ENCODE data around the gene AGAP1.

The AGAP1 gene

DNA sequence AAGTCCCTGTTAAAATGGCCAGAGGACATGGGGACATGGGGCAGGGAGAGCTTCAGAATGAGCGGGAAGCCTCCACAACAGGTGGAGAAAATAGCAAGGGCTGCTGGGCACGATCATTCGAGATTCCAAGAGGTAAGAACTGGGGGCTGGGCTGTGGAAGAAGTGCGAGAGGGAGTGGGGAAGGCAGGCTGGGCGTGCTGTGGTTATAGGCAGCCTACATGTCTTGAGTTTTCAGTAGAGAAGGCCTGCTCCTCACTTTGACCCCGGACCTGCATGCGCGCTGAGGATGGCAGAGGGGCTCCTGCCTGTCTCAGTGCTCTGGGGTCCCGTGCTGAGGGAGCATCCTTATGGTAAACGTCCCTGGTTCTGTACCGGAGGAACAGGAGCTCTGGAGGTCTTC lies 115.5 kb downstream of the AGAP1 start:
- DNase-seq (ENCODE audit: low read depth in 2 of 2) = no peak

- no peak for DNase-seq (ENCODE audit: low read depth in 2 of 2)
Observed at GRCh38 chr2:235609746-235610145, 115.9 kb downstream of the AGAP1 start.

GRCh38 chr2:235610696-235611257 lies 116.9 kb downstream of the AGAP1 start:
- DNase-seq (ENCODE audit: low read depth in 2 of 2) = no peak

GRCh38 chr2:235611349-235611748 lies 117.5 kb downstream of the AGAP1 start:
- no peak for DNase-seq (ENCODE audit: low read depth in 2 of 2)

- DNase-seq (ENCODE audit: low read depth in 2 of 2) = no peak
Observed at GRCh38 chr2:235611756-235612155, 117.9 kb downstream of the AGAP1 start.

DNA sequence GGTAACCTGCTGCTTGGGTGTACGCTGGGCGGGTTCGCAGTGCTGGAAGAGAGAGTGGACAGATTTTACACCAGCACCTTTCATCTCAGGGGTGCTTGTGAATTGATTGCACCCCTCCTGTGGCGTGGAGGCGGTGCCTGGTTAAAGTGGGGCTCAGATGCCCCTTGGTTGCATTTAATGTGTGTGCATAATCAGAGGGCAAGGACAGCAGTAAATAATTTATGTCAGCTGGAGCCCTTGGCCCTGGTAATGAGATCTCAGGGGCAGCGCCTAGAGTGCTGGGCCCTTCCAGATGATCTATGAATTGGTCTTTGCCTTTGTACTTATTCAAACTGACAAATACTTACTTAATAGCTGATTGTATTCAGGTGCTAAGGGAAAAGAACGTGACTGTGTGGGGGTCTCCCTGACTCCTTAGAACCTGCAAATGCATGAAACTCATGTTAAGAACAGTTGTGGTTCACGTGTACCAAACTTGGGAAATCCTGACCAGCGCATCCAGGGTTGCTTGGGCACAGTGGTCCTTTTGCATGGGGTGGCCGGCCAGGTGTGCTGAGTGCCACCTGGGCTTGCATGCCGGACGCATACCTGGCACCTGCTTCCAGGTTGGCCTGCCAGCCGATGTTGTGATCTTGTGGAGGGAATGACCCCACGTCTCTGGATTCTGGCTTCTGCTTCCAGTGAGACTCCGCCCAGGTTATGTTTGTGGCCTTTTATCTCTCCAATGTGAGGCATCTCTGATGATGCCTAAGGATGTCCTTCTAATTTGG lies 118.5 kb downstream of the AGAP1 start:
- no peak for DNase-seq (ENCODE audit: low read depth in 2 of 2)

DNA sequence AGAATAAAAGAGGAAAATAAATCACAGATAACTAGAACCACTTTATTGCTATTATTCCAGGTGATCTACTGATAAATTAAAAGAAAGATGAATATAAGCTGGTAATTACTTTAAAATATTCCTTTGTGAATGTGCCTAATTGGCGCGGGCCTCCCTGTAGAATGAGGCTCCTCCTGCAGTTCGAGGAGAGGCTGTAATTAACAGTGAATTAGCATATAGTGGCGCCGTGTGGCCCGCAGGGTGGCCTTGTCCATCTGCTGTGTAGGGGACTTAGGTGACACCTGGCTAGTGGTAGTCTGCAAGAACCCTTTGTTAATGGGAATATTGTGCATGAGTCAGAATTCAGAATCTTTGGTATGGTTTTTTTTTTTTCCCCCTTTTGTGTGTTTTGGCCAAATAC lies 119.8 kb downstream of the AGAP1 start:
- no peak for DNase-seq (ENCODE audit: low read depth in 2 of 2)

- DNase-seq (ENCODE audit: low read depth in 2 of 2) = no peak
Observed at GRCh38 chr2:235614176-235614860, 120.5 kb downstream of the AGAP1 start.

- no peak for DNase-seq (ENCODE audit: low read depth in 2 of 2)
Observed at GRCh38 chr2:235614900-235615712, 121.3 kb downstream of the AGAP1 start.

GRCh38 chr2:235616885-235617284 lies 123.0 kb downstream of the AGAP1 start:
- DNase-seq (ENCODE audit: low read depth in 2 of 2) = no peak

GRCh38 chr2:235618039-235618438 lies 124.2 kb downstream of the AGAP1 start:
- no peak for DNase-seq (ENCODE audit: low read depth in 2 of 2)

GRCh38 chr2:235619544-235619943 lies 125.7 kb downstream of the AGAP1 start:
- no peak for DNase-seq (ENCODE audit: low read depth in 2 of 2)

DNA sequence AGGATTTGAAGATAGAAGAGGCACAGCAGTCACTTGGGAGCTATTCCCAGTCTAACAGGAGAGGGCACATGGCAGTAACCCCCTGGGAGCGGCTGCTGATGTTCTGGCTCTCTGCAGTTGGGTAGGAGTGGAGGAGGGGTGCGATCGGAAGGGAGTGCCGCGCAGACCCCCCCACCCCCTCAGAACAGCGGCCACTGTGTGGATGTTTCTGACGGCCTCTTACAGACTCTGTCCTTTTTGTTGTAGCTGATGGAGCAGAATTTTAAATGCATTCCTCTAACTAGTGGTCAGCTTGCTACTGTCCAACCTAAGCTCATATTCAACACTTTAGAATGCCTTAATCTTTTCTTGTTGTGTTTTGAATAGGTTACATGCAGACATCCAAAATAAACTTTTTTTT lies 127.9 kb downstream of the AGAP1 start:
- DNase-seq (ENCODE audit: low read depth in 2 of 2) = no peak

DNA sequence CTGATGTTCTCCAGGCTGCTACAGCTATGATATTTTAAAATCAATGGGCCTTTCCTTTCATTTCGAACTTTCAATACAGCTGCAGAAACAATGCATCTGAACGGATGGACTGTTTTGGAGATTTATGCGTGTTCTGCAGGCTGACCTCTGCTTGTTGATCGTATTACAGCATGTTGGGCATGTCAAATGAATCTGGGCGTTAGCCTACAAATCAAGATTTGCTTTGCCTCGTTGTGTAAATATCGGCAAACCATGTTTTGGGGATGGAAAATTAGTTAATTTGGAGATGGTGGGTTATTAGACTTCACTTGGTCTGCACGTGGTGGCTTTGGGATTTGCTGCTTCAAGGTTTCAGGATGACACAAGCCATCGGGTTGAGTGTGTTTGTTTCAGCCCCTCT lies 129.3 kb downstream of the AGAP1 start:
- DNase-seq (ENCODE audit: low read depth in 2 of 2) = no peak

GRCh38 chr2:235623752-235624151 lies 129.9 kb downstream of the AGAP1 start:
- no peak for DNase-seq (ENCODE audit: low read depth in 2 of 2)

DNA sequence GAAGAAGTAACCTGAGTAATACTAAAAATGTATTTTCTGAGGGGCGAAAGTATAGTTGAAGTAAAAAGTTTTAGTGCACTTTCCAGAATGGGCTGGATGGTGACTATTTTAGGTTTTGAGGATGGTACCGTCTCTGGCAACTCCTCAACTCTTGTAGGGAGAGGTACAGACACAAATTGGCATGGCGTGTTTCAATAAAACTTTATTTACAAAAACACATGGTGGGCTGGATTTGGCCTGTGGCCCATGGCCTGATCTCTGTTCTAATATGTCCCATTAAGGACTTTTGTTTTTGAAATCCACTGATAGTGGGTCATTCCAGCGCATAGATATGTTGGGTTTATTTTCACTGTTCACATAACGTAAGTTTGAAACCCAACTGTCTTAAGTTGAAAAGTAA lies 132.8 kb downstream of the AGAP1 start:
- DNase-seq (ENCODE audit: low read depth in 2 of 2) = no peak

GRCh38 chr2:235627682-235628081 lies 133.8 kb downstream of the AGAP1 start:
- DNase-seq (ENCODE audit: low read depth in 2 of 2) = no peak

GRCh38 chr2:235630718-235631296 lies 137.0 kb downstream of the AGAP1 start:
- DNase-seq (ENCODE audit: low read depth in 2 of 2) = no peak

DNA sequence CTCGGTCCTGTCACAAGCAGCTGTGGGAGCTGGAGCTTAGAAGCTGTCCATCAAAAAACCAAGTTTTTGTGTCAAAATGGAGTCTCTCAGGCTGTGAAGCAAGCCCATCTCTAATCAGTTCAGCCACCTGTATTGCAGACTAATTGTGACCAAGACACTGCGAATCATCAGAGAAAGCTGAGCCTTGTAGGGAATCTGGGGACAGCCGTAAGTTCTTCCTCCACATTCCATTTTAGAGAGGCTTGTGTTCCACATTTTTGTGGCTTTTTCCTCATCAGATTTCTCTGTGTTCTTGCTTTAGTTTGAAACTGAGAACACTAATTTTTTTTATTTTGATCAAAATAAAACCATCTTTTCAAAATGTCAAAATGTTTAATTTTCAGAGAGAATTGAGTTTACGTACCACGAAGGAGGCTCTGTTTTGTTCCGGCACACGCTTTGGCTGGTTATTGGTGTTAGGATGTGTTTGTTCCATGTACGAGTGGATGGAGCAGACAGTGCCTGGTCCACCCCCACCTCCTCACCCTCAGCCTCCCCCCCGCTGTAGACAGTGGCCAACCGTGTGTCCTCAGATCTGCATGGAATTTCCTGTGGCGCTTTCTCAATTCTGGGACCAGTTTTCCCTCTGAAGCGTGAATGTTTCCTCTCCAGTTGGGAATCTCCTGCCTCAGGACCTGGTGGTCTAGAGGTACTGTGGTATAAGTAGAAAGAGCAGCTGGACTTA lies 140.8 kb downstream of the AGAP1 start:
- DNase-seq (ENCODE audit: low read depth in 2 of 2) = no peak

- DNase-seq (ENCODE audit: low read depth in 2 of 2) = no peak
Observed at GRCh38 chr2:235636546-235636945, 142.7 kb downstream of the AGAP1 start.

GRCh38 chr2:235637896-235638295 lies 144.1 kb downstream of the AGAP1 start:
- DNase-seq (ENCODE audit: low read depth in 2 of 2) = no peak
